Parathyroid adenoma (tissue), 2 donors: Measurements from ENCODE around the gene YWHAE.
"Not testable (repeated sequence)": the region's sequence is repeated elsewhere in the genome, so short reads cannot be mapped to it uniquely, and the experiment has no call there.

Experiments
- H2AFZ ChIP-seq: fragments of 300-600 bp; sonication (generic); one replicate; pipeline ENCODE4 v1.7.0; 2017; ENCODE audit warnings: antibody characterized with exemption, mild to moderate bottlenecking
- H3K27ac ChIP-seq: fragments of 300-600 bp; sonication (generic); one replicate; pipeline ENCODE4 v1.7.0; 2017
- H3K27me3 ChIP-seq: fragments of 300-600 bp; sonication (generic); one replicate; pipeline ENCODE4 v1.7.0; 2017; ENCODE audit warnings: low read length; ENCODE audit not compliant: control insufficient read depth, insufficient read depth
- H3K36me3 ChIP-seq: fragments of 300-600 bp; sonication (generic); one replicate; pipeline ENCODE4 v1.7.0; 2017; ENCODE audit warnings: low read length; ENCODE audit not compliant: control insufficient read depth, insufficient read depth
- H3K4me1 ChIP-seq: fragments of 300-600 bp; sonication (generic); one replicate; pipeline ENCODE4 v1.7.0; 2017; ENCODE audit warnings: control low read depth
- H3K4me2 ChIP-seq: fragments of 300-600 bp; sonication (generic); one replicate; pipeline ENCODE4 v1.7.0; 2017; ENCODE audit warnings: low read length
- H3K4me3 ChIP-seq: fragments of 300-600 bp; sonication (generic); one replicate; pipeline ENCODE4 v1.7.0; 2017; ENCODE audit warnings: low read depth, low read length
- H3K79me2 ChIP-seq: fragments of 300-600 bp; sonication (generic); one replicate; pipeline ENCODE4 v1.7.0; 2017; ENCODE audit warnings: control low read depth
- H3K9ac ChIP-seq: fragments of 300-600 bp; sonication (generic); one replicate; pipeline ENCODE4 v1.7.0; 2017; ENCODE audit warnings: mild to moderate bottlenecking
- H3K9me3 ChIP-seq: fragments of 300-600 bp; sonication (generic); one replicate; pipeline ENCODE4 v1.7.0; 2017; ENCODE audit warnings: low read length; ENCODE audit not compliant: control insufficient read depth
- CTCF ChIP-seq: fragments of 300-600 bp; sonication (generic); IDR thresholded peaks from one replicate; pipeline ENCODE4 v1.7.0; 2017; ENCODE audit warnings: antibody characterized with exemption, mild to moderate bottlenecking
- donor health status: primary hyperparathyroidism.

YWHAE gene

GRCh38 chr17:1399679-1400512, at the start of gene YWHAE:
Gene YWHAE, minus strand, starts transcription at chr17:1400222. Its CDS starts 112 bp downstream, at chr17:1400110.
- peak within 1 kb of the TSS; percentile 79 for H3K4me3 ChIP-seq
- H3K9me3 ChIP-seq, result no peaks in the 10 kb centered on the region
- peak; percentile 7 for TF ChIP-seq CTCF
- H3K27ac ChIP-seq, result peak within 1 kb of the TSS; percentile 94
- peaks cover 8% of the 10 kb centered on the region for H3K4me1 ChIP-seq
- peak within 1 kb of the TSS; percentile 91 for H3K4me2 ChIP-seq
- H2AFZ ChIP-seq, result peak within 1 kb of the TSS; percentile 80
- H3K27me3 ChIP-seq, result no peaks in the 10 kb centered on the region
- peaks cover 44% of the 10 kb centered on the region for H3K79me2 ChIP-seq
- peak within 1 kb of the TSS; percentile 42 for H3K9ac ChIP-seq
- H3K36me3 ChIP-seq, result no peaks in the 10 kb centered on the region

- Histone ChIP-seq H3K9ac (no peak overlapping the region), H3K4me3 (no peak overlapping the region), H3K27ac (no peak overlapping the region), H3K36me3 (no peaks in the 10 kb centered on the region), H3K27me3 (no peaks in the 10 kb centered on the region), H3K79me2 (peaks cover 80% of the 10 kb centered on the region), H3K4me1 (peaks cover 3% of the 10 kb centered on the region), H3K9me3 (no peaks in the 10 kb centered on the region), H2AFZ (no peak overlapping the region), H3K4me2 (no peak overlapping the region)
- no peak for TF ChIP-seq CTCF
These were observed 49.5 kb upstream of the YWHAE start for GRCh38 chr17:1449412-1449967.

GRCh38 chr17:1447052-1447451, 47.0 kb upstream of the YWHAE start:
- peaks cover 3% of the 10 kb centered on the region for H3K4me1 ChIP-seq
- peak overlapping the region; percentile 15 for H3K27ac ChIP-seq
- H3K4me3 ChIP-seq, result no peak overlapping the region

GRCh38 chr17:1446201-1446600, 46.2 kb upstream of the YWHAE start:
- Histone ChIP-seq H3K36me3 (no peaks in the 10 kb centered on the region), H3K27me3 (no peaks in the 10 kb centered on the region), H3K9ac (no peak overlapping the region), H3K27ac (no peak overlapping the region), H2AFZ (no peak overlapping the region), H3K4me3 (no peak overlapping the region), H3K4me1 (peaks cover 3% of the 10 kb centered on the region), H3K9me3 (no peaks in the 10 kb centered on the region), H3K4me2 (no peak overlapping the region), H3K79me2 (peaks cover 89% of the 10 kb centered on the region)
- no peak for TF ChIP-seq CTCF

More at GRCh38 chr17:1447052-1447451, 47.0 kb upstream of the YWHAE start:
- Histone ChIP-seq H3K9me3 (no peaks in the 10 kb centered on the region), H3K36me3 (no peaks in the 10 kb centered on the region), H3K4me2 (no peak overlapping the region), H2AFZ (no peak overlapping the region), H3K79me2 (peaks cover 88% of the 10 kb centered on the region), H3K27me3 (no peaks in the 10 kb centered on the region), H3K9ac (no peak overlapping the region)
- no peak for TF ChIP-seq CTCF

- not testable (repeated sequence) for H2AFZ ChIP-seq, H3K27me3 ChIP-seq, H3K4me2 ChIP-seq, H3K36me3 ChIP-seq, H3K27ac ChIP-seq, H3K9me3 ChIP-seq, H3K9ac ChIP-seq, H3K4me1 ChIP-seq, H3K4me3 ChIP-seq
- peaks cover 92% of the 10 kb centered on the region for H3K79me2 ChIP-seq
These were observed 45.7 kb upstream of the YWHAE start for GRCh38 chr17:1445695-1446094.

- not testable (repeated sequence) for H3K4me1 ChIP-seq, H3K9me3 ChIP-seq, H2AFZ ChIP-seq, H3K27ac ChIP-seq, H3K4me3 ChIP-seq, H3K27me3 ChIP-seq, H3K4me2 ChIP-seq, H3K36me3 ChIP-seq, H3K9ac ChIP-seq
- H3K79me2 ChIP-seq, result peaks cover 85% of the 10 kb centered on the region
These were observed 42.7 kb upstream of the YWHAE start for GRCh38 chr17:1442721-1443120.
